GM23338 (cell line): Measurements from ENCODE around the gene L1CAM. TPM values are rescaled to one million over a fixed set of nuclear protein-coding genes. Genes with fewer than 3 reads are reported as not detected.

Experiments used
- ATAC-seq: fragments of 200-7000 bp; cut with Tn5 transposase; 3 replicates; pipeline ENCODE4 v1.9.1; 2020
- DNase-seq: peaks from one replicate; pipeline ENCODE4 v3.0.0-alpha.2; 2015; ENCODE audit warnings: low spot score
- H2AFZ ChIP-seq: fragments of 200-600 bp; sonication (generic); 2 replicates; pipeline ENCODE4 v1.8.0; 2016; ENCODE audit warnings: antibody characterized with exemption, mild to moderate bottlenecking, moderate library complexity
- H3F3A ChIP-seq: fragments of 200-600 bp; sonication (generic); replicated peaks from 2 replicates; pipeline ENCODE4 v1.8.0; 2017; ENCODE audit warnings: antibody characterized with exemption, mixed run types, low read depth
- H3K27ac ChIP-seq: fragments of 200-600 bp; sonication (generic); 2 replicates; pipeline ENCODE4 v1.6.1; 2016; ENCODE audit warnings: low read depth
- H3K27me3 ChIP-seq: fragments of 200-600 bp; sonication (generic); 2 replicates; pipeline ENCODE4 v1.8.0; 2016; ENCODE audit warnings: mild to moderate bottlenecking, mixed run types, moderate library complexity; ENCODE audit not compliant: insufficient read depth
- H3K36me3 ChIP-seq: fragments of 200-600 bp; sonication (generic); 2 replicates; pipeline ENCODE4 v1.8.0; 2016; ENCODE audit warnings: mild to moderate bottlenecking; ENCODE audit not compliant: insufficient read depth
- H3K4me1 ChIP-seq: fragments of 200-600 bp; sonication (generic); 2 replicates; pipeline ENCODE4 v1.8.0; 2016; ENCODE audit warnings: mild to moderate bottlenecking, moderate library complexity; ENCODE audit not compliant: insufficient read depth
- H3K4me2 ChIP-seq: fragments of 200-600 bp; sonication (generic); 2 replicates; pipeline ENCODE4 v1.7.1; 2017; ENCODE audit warnings: mixed run types
- H3K4me3 ChIP-seq: fragments of 200-600 bp; sonication (generic); 2 replicates; pipeline ENCODE4 v1.6.1; 2016; ENCODE audit warnings: mixed run types
- H3K79me2 ChIP-seq: fragments of 200-600 bp; sonication (generic); replicated peaks from 2 replicates; pipeline ENCODE4 v1.8.0; 2017; ENCODE audit warnings: mild to moderate bottlenecking; ENCODE audit not compliant: insufficient read depth
- H3K9me2 ChIP-seq: fragments of 200-600 bp; sonication (generic); 2 replicates; pipeline ENCODE4 v1.8.0; 2017; ENCODE audit not compliant: insufficient read depth
- H4K20me1 ChIP-seq: fragments of 200-600 bp; sonication (generic); replicated peaks from 2 replicates; pipeline ENCODE4 v1.8.0; 2017; ENCODE audit warnings: mild to moderate bottlenecking; ENCODE audit not compliant: insufficient read depth
- H3K27ac Mint-ChIP-seq: 2 replicates; pipeline ENCODE4 v1.8.0; 2020; ENCODE audit warnings: inconsistent platforms, mild to moderate bottlenecking, moderate library complexity, mixed read lengths
- H3K27me3 Mint-ChIP-seq: 3 replicates; pipeline ENCODE4 v1.8.0; 2022; ENCODE audit warnings: low read depth, mild to moderate bottlenecking, moderate library complexity, mixed read lengths, inconsistent platforms; ENCODE audit not compliant: insufficient read depth, poor library complexity
- H3K36me3 Mint-ChIP-seq: 3 replicates; pipeline ENCODE4 v1.8.0; 2021; ENCODE audit warnings: low read depth, mild to moderate bottlenecking, inconsistent platforms, moderate library complexity, mixed read lengths
- H3K4me1 Mint-ChIP-seq: 3 replicates; pipeline ENCODE4 v1.8.0; 2020; ENCODE audit warnings: mild to moderate bottlenecking, inconsistent platforms, mixed read lengths
- H3K4me3 Mint-ChIP-seq: 3 replicates; pipeline ENCODE4 v1.8.0; 2021; ENCODE audit warnings: moderate library complexity, mild to moderate bottlenecking, inconsistent platforms, mixed read lengths
- H3K9me3 Mint-ChIP-seq: 3 replicates; pipeline ENCODE4 v1.8.0; 2020; ENCODE audit warnings: moderate library complexity, mild to moderate bottlenecking, inconsistent platforms, mixed read lengths
- CTCF ChIP-seq, 2 experiments: fragments of 200-600 bp in 1 of 2; sonication (generic) in 1 of 2; conservative IDR thresholded peaks; 2 replicates each; pipeline versions ENCODE4 v1.5.1 to v1.6.1; 2016 to 2017; ENCODE audit warnings: antibody characterized with exemption in 2 of 2, low read depth in 2 of 2, mild to moderate bottlenecking in 2 of 2, moderate library complexity in 1 of 2
- EZH2 ChIP-seq: fragments of 200-600 bp; sonication (generic); IDR thresholded peaks from one replicate; pipeline ENCODE4 v1.8.0; 2017; ENCODE audit warnings: antibody characterized with exemption, mild to moderate bottlenecking, low read depth; ENCODE audit not compliant: unreplicated experiment
- EZH2phosphoT487 ChIP-seq: fragments of 200-600 bp; sonication (generic); IDR thresholded peaks from one replicate; pipeline ENCODE4 v1.8.1; 2018; ENCODE audit warnings: antibody characterized with exemption; ENCODE audit not compliant: unreplicated experiment
- JUNB ChIP-seq: IDR thresholded peaks from one replicate; pipeline ENCODE4 v1.6.1; 2016; ENCODE audit warnings: antibody characterized with exemption; ENCODE audit not compliant: unreplicated experiment
- NANOG ChIP-seq: IDR thresholded peaks from 2 replicates; pipeline ENCODE4 v1.6.1; 2016; ENCODE audit warnings: antibody characterized with exemption, borderline replicate concordance
- REST ChIP-seq: IDR thresholded peaks from one replicate; pipeline ENCODE4 v1.6.1; 2018; ENCODE audit warnings: antibody characterized with exemption; ENCODE audit not compliant: unreplicated experiment
- STAT1 ChIP-seq: IDR thresholded peaks from one replicate; pipeline ENCODE4 v1.6.1; 2016; ENCODE audit warnings: antibody characterized with exemption; ENCODE audit not compliant: unreplicated experiment
- ZNF114 ChIP-seq: fragments of 250-450 bp; sonication (Bioruptor Pico); IDR thresholded peaks from 2 replicates; pipeline ENCODE4 v1.5.0; 2020; ENCODE audit warnings: mild to moderate bottlenecking, moderate library complexity
- polyA plus RNA-seq: library from polyadenylated mRNA; unstranded; fragments of >200 nt; fragmentation: Nextera tagmentation; extraction: Ambion mirVana; gene quantifications from 2 replicates; pipeline ENCODE4 v1.2.1, GENCODE V29; 2016
- total RNA-seq: library from RNA; depleted of rRNA; stranded (reverse); fragments of >200 nt; shearing (Covaris generic); gene quantifications from 2 replicates; pipeline ENCODE4 v1.2.3, GENCODE V29; 2014

L1CAM gene
- total and polyA plus RNA-seq, 2 experiments from 2014 or later = 7.4 to 29.2 TPM

- TF ChIP-seq REST = peak; percentile 97
- TF ChIP-seq CTCF (conservative IDR thresholded peaks at IDR 0.05; ENCODE audit: low read depth in 2 of 2) = no peak
- no peak for TF ChIP-seq EZH2phosphoT487
- TF ChIP-seq JUNB = no peak
- TF ChIP-seq ZNF114 = no peak
- TF ChIP-seq STAT1 = no peak
- TF ChIP-seq EZH2 = no peak
Measured at GRCh38 chrX:153875391-153876111, 10.4 kb downstream of the L1CAM start (continued).

- Histone ChIP-seq H3K4me3 (no peak overlapping the region), H4K20me1 (no peaks in the 10 kb centered on the region)
- no peak for DNase-seq
- TF ChIP-seq NANOG (no peak), CTCF (conservative IDR thresholded peaks at IDR 0.05; ENCODE audit: low read depth in 2 of 2) (no peak), EZH2 (no peak), ZNF114 (no peak), JUNB (no peak)
Measured at GRCh38 chrX:153874366-153875125, 11.4 kb downstream of the L1CAM start.

More at GRCh38 chrX:153874366-153875125, 11.4 kb downstream of the L1CAM start:
- Mint-ChIP-seq H3K4me3 (peak overlapping the region; percentile 36; the same call in 1 of the 3 replicates), H3K36me3 (peaks cover 8% of the 10 kb centered on the region), H3K27ac (no peak overlapping the region), H3K27me3 (peaks cover 15% of the 10 kb centered on the region), H3K4me1 (peaks cover 61% of the 10 kb centered on the region), H3K9me3 (no peaks in the 10 kb centered on the region; the same call in 2 of the 3 replicates)
- ATAC-seq = no peak
- Histone ChIP-seq H3K79me2 (no peaks in the 10 kb centered on the region), H3F3A (no peaks in the 10 kb centered on the region), H3K27me3 (no peaks in the 10 kb centered on the region), H2AFZ (no peak overlapping the region), H3K9me2 (no peaks in the 10 kb centered on the region), H3K4me2 (0 out of 2 replicates have a peak overlapping the region, but pooled peaks have one; percentile 43), H3K4me1 (peaks cover 16% of the 10 kb centered on the region; the same call in 1 of the 2 replicates), H3K36me3 (no peaks in the 10 kb centered on the region), H3K27ac (no peak overlapping the region)
